IPS DF 6.9 (cell line): ENCODE measurements around the gene PRKAG2.

Experiments used
- DNase-seq: peaks from one replicate; pipeline ENCODE4 v3.0.0-alpha.2; 2013; ENCODE audit warnings: low read depth, low spot score
- H3K27ac ChIP-seq: one replicate; pipeline ENCODE4 v1.5.1; 2013; ENCODE audit warnings: low read length, control low read depth
- H3K27me3 ChIP-seq: 2 replicates; pipeline ENCODE4 v1.6.1; 2013; ENCODE audit warnings: mild to moderate bottlenecking, low read length; ENCODE audit not compliant: control insufficient read depth, insufficient read depth
- H3K36me3 ChIP-seq: 2 replicates; pipeline ENCODE4 v1.6.1; 2013; ENCODE audit warnings: low read length; ENCODE audit not compliant: control insufficient read depth, insufficient read depth
- H3K4me1 ChIP-seq: 2 replicates; pipeline ENCODE4 v1.6.1; 2013; ENCODE audit warnings: low read length; ENCODE audit not compliant: control insufficient read depth, insufficient read depth
- H3K4me3 ChIP-seq: 2 replicates; pipeline ENCODE4 v1.5.1; 2013; ENCODE audit warnings: mild to moderate bottlenecking, low read length
- H3K9me3 ChIP-seq: 2 replicates; pipeline ENCODE4 v1.6.1; 2013; ENCODE audit warnings: low read length, inconsistent platforms; ENCODE audit not compliant: control insufficient read depth, insufficient read depth
- WGBS: extraction: QIAGEN DNeasy Blood & Tissue Kit; methylation state at CpG from one replicate; pipeline ENCODE4 v1.1.7; 2013; ENCODE audit warnings: mixed read lengths, missing lambda C conversion rate; ENCODE audit not compliant: insufficient read length, insufficient coverage; 5-methylcytosine and 5-hydroxymethylcytosine counted together

Gene PRKAG2

DNA sequence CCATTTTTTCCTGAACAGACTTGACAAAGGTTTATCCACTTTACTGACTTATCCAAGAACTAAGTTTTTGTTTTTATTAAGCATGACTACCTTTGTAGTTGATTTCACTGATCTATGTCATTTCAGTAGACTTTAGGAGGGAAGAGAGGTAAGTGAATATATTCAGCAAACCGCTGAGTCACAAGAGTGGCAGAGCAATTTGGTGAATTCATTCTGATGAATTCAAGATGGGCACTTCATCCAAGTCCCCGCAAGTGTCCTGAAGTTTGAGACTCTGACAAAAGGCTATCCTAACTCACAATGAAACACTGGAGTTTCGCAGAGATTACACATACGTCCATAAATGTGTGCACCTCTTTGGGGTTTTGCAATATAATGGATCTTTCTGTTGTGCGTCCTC is 255.0 kb downstream of the PRKAG2 start:
- H3K27ac ChIP-seq = no peak overlapping the region
- peaks cover 1% of the 10 kb centered on the region; the same call in 1 of the 2 replicates for H3K4me1 ChIP-seq
- DNase-seq = no peak
- H3K4me3 ChIP-seq = no peak overlapping the region
- no CpG with 5 or more reads among the region's 5 CpGs for WGBS
- no peaks in the 10 kb centered on the region for H3K27me3 ChIP-seq
- no peaks in the 10 kb centered on the region for H3K9me3 ChIP-seq
- no peaks in the 10 kb centered on the region for H3K36me3 ChIP-seq

DNA sequence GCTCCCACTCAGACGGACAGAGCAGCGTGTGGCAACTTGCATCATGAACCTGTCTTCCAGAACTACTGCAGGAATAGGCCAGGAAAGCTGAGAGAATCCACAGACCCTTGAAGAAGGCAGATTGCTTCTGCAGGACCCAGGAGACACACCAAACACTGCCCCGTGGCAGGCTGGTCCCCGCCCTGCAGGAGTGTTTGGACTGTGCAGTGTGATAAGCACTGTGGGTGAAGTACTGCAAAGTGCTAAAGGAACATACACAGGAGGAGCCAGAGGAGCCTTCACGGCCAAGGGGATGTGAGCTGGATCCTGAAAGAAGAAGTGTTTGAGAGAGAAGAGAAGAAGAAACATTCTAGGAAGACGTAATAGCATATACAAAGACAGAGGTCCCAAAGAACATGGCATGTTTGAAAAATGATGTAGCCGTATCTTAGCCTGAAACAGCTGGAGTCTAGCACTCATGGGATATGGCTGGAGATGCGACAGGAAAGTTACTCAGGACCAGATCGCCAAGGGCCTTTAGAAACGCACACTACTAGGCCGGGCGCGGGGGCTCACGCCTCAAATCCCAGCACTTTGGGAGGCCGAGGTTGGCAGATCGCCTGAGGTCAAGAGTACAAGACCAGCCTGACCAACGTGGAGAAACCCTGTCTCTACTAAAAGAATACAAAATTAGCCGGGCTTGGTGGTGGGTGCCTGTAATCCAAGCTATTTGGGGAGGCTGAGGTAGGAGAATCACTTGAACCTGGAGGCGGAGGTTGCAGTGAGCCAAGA is 260.3 kb downstream of the PRKAG2 start:
- Histone ChIP-seq H3K4me3 (no peak overlapping the region), H3K27ac (no peak overlapping the region), H3K9me3 (no peaks in the 10 kb centered on the region), H3K4me1 (no peaks in the 10 kb centered on the region), H3K27me3 (no peaks in the 10 kb centered on the region), H3K36me3 (no peaks in the 10 kb centered on the region)
- WGBS = no CpG with 5 or more reads among the region's 19 CpGs
- no peak for DNase-seq

DNA sequence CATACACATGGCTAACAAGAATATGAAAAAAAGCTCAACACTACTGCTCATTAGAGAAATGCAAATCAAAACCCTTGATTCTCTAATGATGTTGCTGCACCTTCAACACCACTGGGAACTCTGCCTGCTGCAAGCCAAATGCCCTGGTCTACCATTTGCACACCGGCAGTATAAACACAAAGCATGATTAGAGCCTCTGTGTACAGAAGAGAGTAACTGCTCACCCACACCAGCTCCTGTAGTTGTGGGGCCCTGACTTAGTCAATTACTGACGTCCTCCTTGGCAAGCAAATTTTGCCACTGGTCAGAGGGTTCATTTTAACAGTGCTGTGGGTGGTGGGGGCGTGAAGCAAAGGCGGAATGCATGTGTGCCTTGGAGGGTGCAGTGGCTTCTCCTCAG is 261.1 kb downstream of the PRKAG2 start:
- H3K27me3 ChIP-seq = no peaks in the 10 kb centered on the region
- no peaks in the 10 kb centered on the region for H3K9me3 ChIP-seq
- no CpG with 5 or more reads among the region's 4 CpGs for WGBS
- no peaks in the 10 kb centered on the region for H3K36me3 ChIP-seq
- H3K4me1 ChIP-seq = no peaks in the 10 kb centered on the region
- H3K27ac ChIP-seq = no peak overlapping the region
- H3K4me3 ChIP-seq = no peak overlapping the region
- no peak for DNase-seq

DNA sequence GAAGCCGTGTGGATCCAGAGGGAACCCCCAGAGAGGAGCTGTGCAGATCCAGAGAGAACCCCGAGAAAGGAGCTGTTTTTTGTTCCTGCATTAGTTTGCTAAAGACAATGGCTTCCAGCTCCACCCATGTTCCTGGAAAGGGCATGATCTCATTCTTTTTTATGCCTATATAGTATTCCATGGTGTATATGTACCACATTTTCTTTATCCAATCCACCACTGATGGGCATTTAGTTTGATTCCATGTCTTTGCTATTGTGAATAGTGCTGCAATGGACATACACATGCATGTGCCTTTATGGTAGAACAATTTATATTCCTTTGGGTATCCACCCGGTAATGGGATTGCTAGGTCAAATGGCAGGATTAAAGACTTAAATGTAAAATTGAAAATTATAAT is 261.9 kb downstream of the PRKAG2 start:
- no peak for DNase-seq
- Histone ChIP-seq H3K27ac (no peak overlapping the region), H3K9me3 (no peaks in the 10 kb centered on the region), H3K27me3 (no peaks in the 10 kb centered on the region), H3K4me1 (no peaks in the 10 kb centered on the region), H3K36me3 (no peaks in the 10 kb centered on the region), H3K4me3 (no peak overlapping the region)
- no CpG with 5 or more reads among the region's 3 CpGs for WGBS

DNA sequence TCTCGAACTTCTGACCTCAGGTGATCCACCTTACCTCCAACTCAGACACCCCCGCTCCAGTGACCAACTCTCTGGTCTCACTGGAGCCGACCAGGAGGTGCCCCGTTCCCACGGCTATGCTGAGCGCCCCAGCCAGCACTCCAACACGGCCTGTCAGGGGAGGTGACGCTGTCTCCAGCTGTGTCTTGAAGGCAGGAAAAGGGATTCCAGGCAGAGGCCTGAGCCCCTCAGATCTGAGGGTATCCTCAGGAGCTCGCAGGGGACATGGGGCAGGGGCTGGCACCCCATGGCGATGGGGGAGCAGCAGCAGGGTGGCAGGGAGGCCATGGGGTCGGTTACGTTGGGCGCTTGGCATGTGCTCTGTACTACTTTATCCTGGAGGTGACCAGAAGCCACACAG is 262.9 kb downstream of the PRKAG2 start:
- WGBS = no CpG with 5 or more reads among the region's 13 CpGs
- DNase-seq = no peak
- Histone ChIP-seq H3K27ac (no peak overlapping the region), H3K9me3 (no peaks in the 10 kb centered on the region), H3K4me1 (no peaks in the 10 kb centered on the region), H3K27me3 (no peaks in the 10 kb centered on the region), H3K36me3 (no peaks in the 10 kb centered on the region), H3K4me3 (no peak overlapping the region)

DNA sequence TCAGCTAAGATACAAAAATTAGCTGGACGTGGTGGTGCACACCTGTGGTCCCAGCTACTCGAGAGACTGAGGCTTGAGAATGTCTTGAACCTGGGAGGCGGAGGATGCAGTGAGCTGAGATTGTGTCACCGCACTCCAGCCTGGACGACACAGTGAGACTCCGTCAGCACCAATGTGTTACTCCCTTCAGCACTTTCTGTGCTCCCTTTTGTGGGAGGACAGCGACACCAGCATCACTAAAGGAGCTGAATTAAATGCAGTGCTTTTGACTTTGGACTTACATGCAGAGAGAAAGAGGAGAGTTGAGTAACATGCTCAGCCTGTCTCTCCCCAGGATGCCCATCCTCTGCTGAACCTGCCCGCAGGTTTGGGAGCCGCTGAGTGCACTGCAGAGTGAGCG is 265.0 kb downstream of the PRKAG2 start:
- Histone ChIP-seq H3K27ac (no peak overlapping the region), H3K4me3 (no peak overlapping the region), H3K4me1 (no peaks in the 10 kb centered on the region), H3K27me3 (no peaks in the 10 kb centered on the region), H3K9me3 (no peaks in the 10 kb centered on the region), H3K36me3 (no peaks in the 10 kb centered on the region)
- DNase-seq = no peak
- no CpG with 5 or more reads among the region's 10 CpGs for WGBS

DNA sequence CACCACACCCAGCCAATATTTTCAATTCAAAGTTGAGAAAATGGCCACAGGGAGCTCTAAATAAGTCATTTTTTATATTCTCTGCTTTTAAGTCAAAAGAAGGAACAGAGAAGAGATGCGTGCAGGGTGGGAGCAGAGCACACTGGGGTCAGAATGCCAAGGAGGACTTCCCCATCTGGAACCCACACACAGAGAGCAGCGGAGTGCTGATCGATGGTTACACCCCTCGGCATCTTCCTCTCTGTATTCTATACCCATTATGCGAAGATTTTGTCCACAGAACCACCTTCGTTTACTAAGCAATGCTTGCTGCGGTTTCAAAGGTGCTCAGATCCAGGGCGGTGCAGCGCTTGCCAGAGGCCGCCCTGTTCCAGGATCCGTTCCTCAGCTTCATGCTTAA is 265.9 kb downstream of the PRKAG2 start:
- no peaks in the 10 kb centered on the region for H3K27me3 ChIP-seq
- no peaks in the 10 kb centered on the region for H3K4me1 ChIP-seq
- no CpG with 5 or more reads among the region's 11 CpGs for WGBS
- no peak overlapping the region for H3K27ac ChIP-seq
- H3K4me3 ChIP-seq = no peak overlapping the region
- H3K9me3 ChIP-seq = no peaks in the 10 kb centered on the region
- no peak for DNase-seq
- H3K36me3 ChIP-seq = no peaks in the 10 kb centered on the region

DNA sequence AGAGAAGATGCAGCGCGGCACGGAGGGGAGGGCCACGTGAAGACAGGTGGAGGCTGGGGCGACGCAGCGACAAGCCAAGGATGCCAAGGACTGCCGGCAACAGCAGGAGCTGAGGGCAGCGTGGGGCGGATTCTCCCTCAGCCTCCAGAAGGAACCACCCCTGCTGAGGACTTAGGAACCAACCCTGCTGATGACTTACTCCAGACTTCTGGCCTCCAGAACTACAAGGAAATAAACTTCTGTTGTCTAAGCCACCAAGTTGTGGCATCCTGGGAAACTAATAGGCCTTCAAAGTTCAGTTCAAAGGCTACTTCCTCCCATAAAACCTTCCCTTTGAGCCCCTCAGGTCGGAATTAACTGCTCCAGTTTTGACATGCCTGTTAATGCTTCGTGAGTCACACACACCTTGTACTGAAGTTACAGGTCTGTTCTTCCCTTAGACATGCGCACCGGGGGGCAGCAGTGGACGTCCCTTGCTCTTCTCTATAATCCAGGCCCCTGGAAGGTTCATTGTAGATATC is 268.8 kb downstream of the PRKAG2 start:
- Histone ChIP-seq H3K36me3 (no peaks in the 10 kb centered on the region), H3K27ac (no peak overlapping the region), H3K9me3 (no peaks in the 10 kb centered on the region), H3K4me1 (no peaks in the 10 kb centered on the region), H3K4me3 (no peak overlapping the region), H3K27me3 (no peaks in the 10 kb centered on the region)
- no peak for DNase-seq
- no CpG with 5 or more reads among the region's 15 CpGs for WGBS

DNA sequence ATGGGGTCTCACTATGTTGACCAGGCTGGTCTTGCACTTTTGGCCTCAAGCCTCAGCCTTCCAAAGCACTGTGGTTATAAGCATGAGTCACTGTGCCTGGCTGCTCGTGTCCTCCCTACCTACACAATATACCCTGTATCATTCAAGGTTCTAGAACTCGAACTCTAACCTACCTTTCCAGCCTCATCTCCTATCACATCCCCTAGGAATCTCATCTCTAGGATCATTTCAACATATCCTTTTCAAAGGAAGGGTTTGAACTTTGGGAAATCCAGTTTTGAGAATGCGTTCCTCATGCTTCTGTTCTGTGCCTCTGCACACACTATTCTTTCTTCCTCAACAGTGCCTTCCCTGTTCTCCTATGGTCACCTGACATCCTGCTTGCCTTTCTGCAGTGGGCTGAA is 269.4 kb downstream of the PRKAG2 start:
- Histone ChIP-seq H3K27ac (no peak overlapping the region), H3K9me3 (no peaks in the 10 kb centered on the region), H3K4me3 (no peak overlapping the region), H3K27me3 (no peaks in the 10 kb centered on the region), H3K36me3 (no peaks in the 10 kb centered on the region), H3K4me1 (no peaks in the 10 kb centered on the region)
- DNase-seq = no peak
- no CpG with 5 or more reads among the region's 3 CpGs for WGBS

DNA sequence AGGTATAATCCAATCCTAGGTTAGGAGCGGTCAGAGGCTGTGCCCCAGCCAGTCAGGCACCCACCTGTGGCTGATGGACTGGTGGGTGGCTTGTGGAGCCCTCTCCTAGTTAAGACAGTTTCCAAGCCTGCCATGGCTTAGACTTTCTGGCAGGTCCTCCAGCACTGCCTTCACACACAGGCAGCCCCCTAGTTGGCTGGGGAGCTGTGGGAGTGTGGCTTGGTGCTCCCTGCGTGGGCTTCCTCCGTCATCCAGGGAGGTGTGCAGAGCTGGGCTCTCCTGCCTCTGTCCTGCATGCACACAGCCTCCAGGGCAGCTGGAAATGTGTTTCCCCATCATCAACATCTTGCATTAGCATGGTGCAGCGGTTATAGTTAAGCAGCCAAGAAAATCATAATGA is 273.0 kb downstream of the PRKAG2 start:
- Histone ChIP-seq H3K36me3 (no peaks in the 10 kb centered on the region), H3K4me1 (no peaks in the 10 kb centered on the region), H3K27ac (no peak overlapping the region), H3K4me3 (no peak overlapping the region), H3K27me3 (no peaks in the 10 kb centered on the region), H3K9me3 (no peaks in the 10 kb centered on the region)
- no CpG with 5 or more reads among the region's 4 CpGs for WGBS
- DNase-seq = no peak
